ENCODE data around the gene ATP7B. TPM values are rescaled to one million over a fixed set of nuclear protein-coding genes. Genes with fewer than 3 reads are reported as not detected.

ATP7B gene
- total RNA-seq, 6 experiments from 2014 or later = 0.81 to 4.8 (median 1.1) TPM

DNA sequence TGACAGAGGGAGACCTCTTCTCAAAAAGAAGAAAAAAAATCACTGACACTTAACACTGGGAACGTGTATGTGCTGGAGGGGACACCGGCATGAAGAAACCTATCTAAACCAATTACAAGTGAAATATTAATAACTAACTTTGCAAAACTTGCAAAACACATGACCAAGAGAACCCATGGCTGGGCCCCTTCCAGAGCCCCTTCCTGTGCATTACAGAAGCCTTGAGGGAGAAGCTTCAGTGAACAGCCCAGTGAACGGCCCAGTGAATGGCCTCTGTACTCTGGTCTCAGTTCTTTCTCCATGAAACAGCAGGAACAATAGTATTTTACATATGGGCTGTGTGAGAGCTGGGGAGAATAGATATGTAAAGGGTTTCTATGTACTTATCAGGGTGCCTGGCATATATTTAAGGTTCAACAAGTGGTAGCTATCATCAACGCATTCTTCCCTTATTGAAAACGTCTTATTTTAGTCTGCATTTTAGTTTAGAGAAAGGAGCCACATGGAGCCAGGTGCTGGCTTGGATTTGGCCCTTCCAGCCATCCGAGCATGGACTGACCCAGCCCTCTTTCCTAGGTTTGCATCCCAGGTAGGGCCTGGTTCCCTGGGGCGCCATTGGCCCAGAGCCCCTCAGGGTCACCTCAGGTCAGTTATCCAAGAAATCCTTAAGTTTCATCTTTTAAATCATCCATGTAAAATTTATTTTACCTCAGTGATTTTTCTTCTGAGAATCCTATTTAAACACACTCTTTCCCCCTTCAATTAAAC is 95.0 kb downstream of the ATP7B start:
- H3K4me3 Mint-ChIP-seq = no peak overlapping the region
- peaks cover 24% of the 10 kb centered on the region for H3K27me3 Mint-ChIP-seq (ENCODE audit: insufficient read depth)
- H3K9me3 Mint-ChIP-seq = no peaks in the 10 kb centered on the region
- H3K4me1 Mint-ChIP-seq (ENCODE audit: low read depth) = no peaks in the 10 kb centered on the region
- TF ChIP-seq, protein P1, sequence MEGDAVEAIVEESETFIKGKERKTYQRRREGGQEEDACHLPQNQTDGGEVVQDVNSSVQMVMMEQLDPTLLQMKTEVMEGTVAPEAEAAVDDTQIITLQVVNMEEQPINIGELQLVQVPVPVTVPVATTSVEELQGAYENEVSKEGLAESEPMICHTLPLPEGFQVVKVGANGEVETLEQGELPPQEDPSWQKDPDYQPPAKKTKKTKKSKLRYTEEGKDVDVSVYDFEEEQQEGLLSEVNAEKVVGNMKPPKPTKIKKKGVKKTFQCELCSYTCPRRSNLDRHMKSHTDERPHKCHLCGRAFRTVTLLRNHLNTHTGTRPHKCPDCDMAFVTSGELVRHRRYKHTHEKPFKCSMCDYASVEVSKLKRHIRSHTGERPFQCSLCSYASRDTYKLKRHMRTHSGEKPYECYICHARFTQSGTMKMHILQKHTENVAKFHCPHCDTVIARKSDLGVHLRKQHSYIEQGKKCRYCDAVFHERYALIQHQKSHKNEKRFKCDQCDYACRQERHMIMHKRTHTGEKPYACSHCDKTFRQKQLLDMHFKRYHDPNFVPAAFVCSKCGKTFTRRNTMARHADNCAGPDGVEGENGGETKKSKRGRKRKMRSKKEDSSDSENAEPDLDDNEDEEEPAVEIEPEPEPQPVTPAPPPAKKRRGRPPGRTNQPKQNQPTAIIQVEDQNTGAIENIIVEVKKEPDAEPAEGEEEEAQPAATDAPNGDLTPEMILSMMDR (IDR thresholded peaks at IDR 0.05) = no peak
- no peak for DNase-seq
- no peak overlapping the region for H3K27ac Mint-ChIP-seq
- no peaks in the 10 kb centered on the region for H3K36me3 Mint-ChIP-seq (ENCODE audit: low read depth)

DNA sequence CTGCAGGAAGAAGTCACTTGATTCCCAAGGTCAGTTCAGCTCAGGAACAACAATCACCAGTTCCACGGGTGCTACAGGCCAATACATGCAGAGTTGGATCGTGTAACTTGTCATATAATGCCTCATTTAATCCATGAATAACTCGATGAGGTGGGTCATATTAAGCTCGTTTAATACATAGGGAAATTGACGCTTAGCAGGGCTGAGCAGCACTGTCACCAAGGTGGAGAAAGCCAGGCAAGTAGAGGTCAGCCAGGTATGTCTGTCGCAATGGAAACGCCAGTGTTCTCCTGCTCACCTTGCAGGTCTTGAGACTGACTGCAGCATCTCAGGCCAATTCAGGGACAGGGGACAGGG is 97.1 kb downstream of the ATP7B start:
- H3K36me3 Mint-ChIP-seq (ENCODE audit: low read depth) = no peaks in the 10 kb centered on the region

DNA sequence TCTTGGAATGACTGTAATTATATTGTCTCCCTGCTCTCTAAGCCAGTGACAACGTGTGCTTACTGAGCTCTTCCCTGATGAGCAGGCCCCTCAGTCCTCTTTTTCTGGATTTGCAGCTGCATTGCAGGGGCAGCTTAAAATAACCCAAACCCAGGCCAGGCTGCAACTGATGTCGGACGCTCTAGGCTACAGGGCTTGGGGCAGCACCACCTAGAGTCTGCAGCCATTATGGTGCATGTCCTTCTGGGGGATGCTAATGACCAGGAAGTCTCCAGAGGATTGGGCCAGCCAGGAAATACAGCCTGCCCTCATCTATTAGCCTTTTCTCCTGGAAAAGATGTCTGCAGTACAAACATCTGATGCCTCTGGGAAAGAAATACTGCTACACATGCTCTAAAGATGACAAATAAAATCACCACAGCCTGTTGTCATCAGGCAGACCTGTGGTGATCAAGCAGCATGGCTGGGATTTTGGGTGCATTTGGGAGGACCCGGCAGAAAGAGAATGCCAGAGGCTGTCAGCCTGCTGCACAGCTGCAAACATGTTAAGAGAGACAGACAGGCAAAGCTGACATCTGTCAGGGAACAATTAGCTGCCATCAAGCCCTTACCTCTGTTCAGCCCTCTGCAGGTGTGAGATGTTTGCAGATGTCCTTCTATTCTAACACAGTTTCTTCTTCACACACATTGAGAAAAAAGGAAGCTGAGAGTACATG is 97.7 kb downstream of the ATP7B start:
- Mint-ChIP-seq H3K27me3 (ENCODE audit: insufficient read depth) (peaks cover 44% of the 10 kb centered on the region), H3K36me3 (ENCODE audit: low read depth) (no peaks in the 10 kb centered on the region), H3K9me3 (no peaks in the 10 kb centered on the region), H3K4me1 (ENCODE audit: low read depth) (no peaks in the 10 kb centered on the region), H3K4me3 (no peak overlapping the region), H3K27ac (no peak overlapping the region)
- TF ChIP-seq, protein P1 (IDR thresholded peaks at IDR 0.05) = 0 out of 2 replicates have a peak, but pooled peaks have one; percentile 12
- DNase-seq = no peak

More for the DNA sequence above, 97.1 kb downstream of the ATP7B start:
- DNase-seq = no peak
- H3K4me3 Mint-ChIP-seq = no peak overlapping the region
- TF ChIP-seq, protein P1 (IDR thresholded peaks at IDR 0.05) = no peak
- no peaks in the 10 kb centered on the region for H3K4me1 Mint-ChIP-seq (ENCODE audit: low read depth)
- no peaks in the 10 kb centered on the region for H3K9me3 Mint-ChIP-seq
- peaks cover 40% of the 10 kb centered on the region for H3K27me3 Mint-ChIP-seq (ENCODE audit: insufficient read depth)
- no peak overlapping the region for H3K27ac Mint-ChIP-seq

DNA sequence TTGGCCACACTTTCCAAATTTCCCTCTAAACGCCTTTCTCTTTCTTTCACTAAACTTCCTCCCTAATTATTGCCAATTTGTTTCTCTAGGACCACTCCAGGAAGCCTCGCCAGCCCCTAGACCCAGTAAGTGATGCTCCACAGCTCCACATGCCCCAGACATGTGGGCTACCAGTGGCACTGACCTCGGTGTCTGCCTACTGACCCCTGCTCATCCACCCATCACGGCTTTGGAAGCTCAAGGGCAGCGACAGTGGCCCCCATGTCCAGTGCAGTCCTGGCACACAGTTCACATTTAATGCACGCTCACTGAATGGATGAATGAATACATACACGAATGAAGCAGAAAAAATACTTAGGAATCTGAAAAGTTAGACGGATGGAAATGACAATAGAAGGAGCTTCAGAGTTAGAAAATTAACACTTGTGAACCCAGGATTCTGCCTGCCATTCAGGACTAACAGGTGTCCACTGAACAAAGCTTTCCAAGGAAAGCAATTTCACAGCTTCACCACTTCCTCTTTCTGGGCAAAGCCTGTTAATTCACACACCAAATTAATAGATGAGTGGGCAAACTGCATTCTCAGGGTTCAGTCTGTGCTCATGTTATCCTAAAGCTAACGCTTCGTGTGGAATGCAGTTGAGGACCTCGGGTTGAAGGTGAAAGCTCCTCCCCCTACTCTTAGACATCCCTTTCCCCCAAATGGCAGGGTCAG is 98.6 kb downstream of the ATP7B start:
- no peak for DNase-seq
- Mint-ChIP-seq H3K9me3 (no peaks in the 10 kb centered on the region), H3K36me3 (ENCODE audit: low read depth) (no peaks in the 10 kb centered on the region), H3K27me3 (ENCODE audit: insufficient read depth) (peaks cover 44% of the 10 kb centered on the region), H3K27ac (no peak overlapping the region), H3K4me1 (ENCODE audit: low read depth) (no peaks in the 10 kb centered on the region), H3K4me3 (no peak overlapping the region)
- TF ChIP-seq, protein P1 (IDR thresholded peaks at IDR 0.05) = no peak

DNA sequence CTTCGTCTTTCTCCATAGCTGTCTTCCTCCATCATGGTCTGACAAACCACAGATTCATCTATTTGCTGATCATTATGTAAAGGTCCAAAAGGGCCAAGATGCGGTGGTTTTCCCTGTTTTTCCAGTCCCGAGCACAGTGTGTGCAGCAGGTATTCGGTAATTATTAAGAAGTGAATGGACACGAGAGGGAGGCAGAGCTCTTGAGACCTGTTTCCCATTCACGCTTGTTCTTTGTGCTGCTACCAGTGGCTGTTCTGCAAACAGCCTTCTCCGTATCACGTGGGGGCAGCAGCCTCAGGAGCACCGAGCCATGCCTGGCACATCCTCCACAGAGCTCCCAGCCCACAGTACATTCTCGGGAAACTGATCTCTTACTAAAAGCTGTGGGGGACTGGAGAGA is 99.2 kb downstream of the ATP7B start:
- Mint-ChIP-seq H3K9me3 (no peaks in the 10 kb centered on the region), H3K36me3 (ENCODE audit: low read depth) (no peaks in the 10 kb centered on the region), H3K27me3 (ENCODE audit: insufficient read depth) (peaks cover 47% of the 10 kb centered on the region), H3K4me3 (no peak overlapping the region), H3K27ac (no peak overlapping the region), H3K4me1 (ENCODE audit: low read depth) (no peaks in the 10 kb centered on the region)
- no peak for DNase-seq
- TF ChIP-seq, protein P1 (IDR thresholded peaks at IDR 0.05) = no peak

Measured in HFFc6 (cell line).